ENCODE data around the gene HLA-DMB. TPM values are rescaled to one million over a fixed set of nuclear protein-coding genes. Genes with fewer than 3 reads are reported as not detected.

HLA-DMB gene
- total and polyA plus RNA-seq, 2 donors (not counting 1 experiment from before 2014, with no cell fraction given): 0.28 to 0.83 TPM

- Histone ChIP-seq H2AFZ (ENCODE audit: low read length) (no peak overlapping the region), H3K4me1 (ENCODE audit: control insufficient read depth, extremely low read depth, insufficient read depth, low read length) (peaks cover 13% of the 10 kb centered on the region), H3K79me2 (ENCODE audit: control insufficient read depth, insufficient read depth, low read length) (peaks cover 2% of the 10 kb centered on the region), H4K20me1 (ENCODE audit: control insufficient read depth, extremely low read depth, insufficient read depth, low read length) (no peaks in the 10 kb centered on the region), H3K4me3 (replicated peaks in 1 of 4; ENCODE audit: control extremely low read depth in 1 of 4, insufficient read depth in 1 of 4, low read depth in 3 of 4, low read length in 4 of 4) (no peak overlapping the region), H3K36me3 (ENCODE audit: control insufficient read depth, insufficient read depth, low read length) (no peaks in the 10 kb centered on the region), H3K27me3 (ENCODE audit: control insufficient read depth, insufficient read depth, low read length) (no peaks in the 10 kb centered on the region), H3K4me2 (ENCODE audit: extremely low read depth, insufficient read depth, low read length) (peak overlapping the region; percentile 3), H3K9me3 (ENCODE audit: control insufficient read depth, insufficient read depth, low read depth, low read length) (no peaks in the 10 kb centered on the region), H3K27ac (ENCODE audit: insufficient read depth, low read length) (no peak overlapping the region), H3K9ac (ENCODE audit: insufficient read depth, low read length) (no peak overlapping the region)
- TF ChIP-seq EZH2 (IDR thresholded peaks at IDR 0.05; ENCODE audit: low read length, missing control alignments) (no peak), CTCF (conservative IDR thresholded peaks at IDR 0.05 in 1 of 2, IDR thresholded peaks at IDR 0.05 in 1 of 2; ENCODE audit: low read depth in 1 of 2, low read length in 2 of 2) (no peak)
- no peak for DNase-seq (ENCODE audit: low read depth in 2 of 2)
Measured at GRCh38 chr6:32962213-32962826, 21.5 kb upstream of the HLA-DMB start.

GRCh38 chr6:32960563-32960962, 19.7 kb upstream of the HLA-DMB start:
- H3K9me3 ChIP-seq (ENCODE audit: control insufficient read depth, insufficient read depth, low read depth, low read length): no peaks in the 10 kb centered on the region
- H3K4me2 ChIP-seq (ENCODE audit: extremely low read depth, insufficient read depth, low read length): no peak overlapping the region
- no peak for DNase-seq (ENCODE audit: low read depth in 2 of 2)
- H2AFZ ChIP-seq (ENCODE audit: low read length): no peak overlapping the region
- no peaks in the 10 kb centered on the region for H3K79me2 ChIP-seq (ENCODE audit: control insufficient read depth, insufficient read depth, low read length)
- no peaks in the 10 kb centered on the region for H3K4me1 ChIP-seq (ENCODE audit: control insufficient read depth, extremely low read depth, insufficient read depth, low read length)
- H3K27ac ChIP-seq (ENCODE audit: insufficient read depth, low read length): no peak overlapping the region
- H3K36me3 ChIP-seq (ENCODE audit: control insufficient read depth, insufficient read depth, low read length): no peaks in the 10 kb centered on the region
- no peaks in the 10 kb centered on the region for H3K27me3 ChIP-seq (ENCODE audit: control insufficient read depth, insufficient read depth, low read length)
- no peak overlapping the region for H3K4me3 ChIP-seq (replicated peaks in 1 of 4; ENCODE audit: control extremely low read depth in 1 of 4, insufficient read depth in 1 of 4, low read depth in 3 of 4, low read length in 4 of 4)
- TF ChIP-seq EZH2 (IDR thresholded peaks at IDR 0.05; ENCODE audit: low read length, missing control alignments): no peak
- no peak overlapping the region for H3K9ac ChIP-seq (ENCODE audit: insufficient read depth, low read length)
- no peaks in the 10 kb centered on the region for H4K20me1 ChIP-seq (ENCODE audit: control insufficient read depth, extremely low read depth, insufficient read depth, low read length)

GRCh38 chr6:32956176-32956575, 15.3 kb upstream of the HLA-DMB start:
- TF ChIP-seq CTCF (conservative IDR thresholded peaks at IDR 0.05 in 1 of 2, IDR thresholded peaks at IDR 0.05 in 1 of 2; ENCODE audit: low read depth in 1 of 2, low read length in 2 of 2): no peak
- no peak for TF ChIP-seq EZH2 (IDR thresholded peaks at IDR 0.05; ENCODE audit: low read length, missing control alignments)

More at GRCh38 chr6:32956176-32956575, 15.3 kb upstream of the HLA-DMB start:
- no peaks in the 10 kb centered on the region for H4K20me1 ChIP-seq (ENCODE audit: control insufficient read depth, extremely low read depth, insufficient read depth, low read length)
- no peak for DNase-seq (ENCODE audit: low read depth in 2 of 2)
- H3K4me2 ChIP-seq (ENCODE audit: extremely low read depth, insufficient read depth, low read length): no peak overlapping the region
- H3K27ac ChIP-seq (ENCODE audit: insufficient read depth, low read length): no peak overlapping the region
- no peaks in the 10 kb centered on the region for H3K27me3 ChIP-seq (ENCODE audit: control insufficient read depth, insufficient read depth, low read length)
- H3K9ac ChIP-seq (ENCODE audit: insufficient read depth, low read length): no peak overlapping the region
- H3K36me3 ChIP-seq (ENCODE audit: control insufficient read depth, insufficient read depth, low read length): no peaks in the 10 kb centered on the region
- no peak overlapping the region for H2AFZ ChIP-seq (ENCODE audit: low read length)
- no peaks in the 10 kb centered on the region for H3K4me1 ChIP-seq (ENCODE audit: control insufficient read depth, extremely low read depth, insufficient read depth, low read length)
- no peak overlapping the region for H3K4me3 ChIP-seq (replicated peaks in 1 of 4; ENCODE audit: control extremely low read depth in 1 of 4, insufficient read depth in 1 of 4, low read depth in 3 of 4, low read length in 4 of 4)
- H3K79me2 ChIP-seq (ENCODE audit: control insufficient read depth, insufficient read depth, low read length): no peaks in the 10 kb centered on the region
- no peaks in the 10 kb centered on the region for H3K9me3 ChIP-seq (ENCODE audit: control insufficient read depth, insufficient read depth, low read depth, low read length)

All from fibroblast of lung (primary cell).